H9 (cell line): Measurements from ENCODE around the gene SACM1L. TPM values are rescaled to one million over a fixed set of nuclear protein-coding genes. Genes with fewer than 3 reads are reported as not detected.

Experiments used
- DNase-seq: peaks from one replicate; pipeline ENCODE4 v3.0.0-alpha.2; 2017
- H2AFZ ChIP-seq: one replicate; pipeline ENCODE4 v1.6.1; 2013; ENCODE audit warnings: mild to moderate bottlenecking, low read length, control low read depth, moderate library complexity
- H2AK5ac ChIP-seq: 2 replicates; pipeline ENCODE4 v1.6.1; 2013; ENCODE audit warnings: low read length, control low read depth, mixed read lengths; ENCODE audit not compliant: insufficient read length
- H2BK120ac ChIP-seq: one replicate; pipeline ENCODE4 v1.6.1; 2013; ENCODE audit warnings: low read depth, mild to moderate bottlenecking, low read length, control low read depth, inconsistent platforms; ENCODE audit not compliant: poor library complexity, severe bottlenecking
- H2BK12ac ChIP-seq: 2 replicates; pipeline ENCODE4 v1.6.1; 2013; ENCODE audit warnings: low read length, control low read depth, mixed read lengths, low read depth; ENCODE audit not compliant: insufficient read length
- H2BK15ac ChIP-seq: 2 replicates; pipeline ENCODE4 v1.6.1; 2013; ENCODE audit warnings: low read depth, low read length, control low read depth
- H2BK20ac ChIP-seq: one replicate; pipeline ENCODE4 v1.6.1; 2013; ENCODE audit warnings: low read depth, mild to moderate bottlenecking, low read length, control low read depth, inconsistent platforms; ENCODE audit not compliant: poor library complexity, severe bottlenecking
- H2BK5ac ChIP-seq: 2 replicates; pipeline ENCODE4 v1.6.1; 2013; ENCODE audit warnings: low read length, control low read depth, mixed read lengths; ENCODE audit not compliant: insufficient read length
- H3K14ac ChIP-seq: 2 replicates; pipeline ENCODE4 v1.6.1; 2013; ENCODE audit warnings: low read length, control low read depth; ENCODE audit not compliant: insufficient read depth
- H3K18ac ChIP-seq: 2 replicates; pipeline ENCODE4 v1.6.1; 2013; ENCODE audit warnings: low read depth, mild to moderate bottlenecking, mixed read lengths, low read length, control low read depth; ENCODE audit not compliant: insufficient read length
- H3K23ac ChIP-seq: 2 replicates; pipeline ENCODE4 v1.6.1; 2013; ENCODE audit warnings: low read length, control low read depth, mixed read lengths, low read depth; ENCODE audit not compliant: insufficient read length
- H3K23me2 ChIP-seq: 2 replicates; pipeline ENCODE4 v1.6.1; 2013; ENCODE audit warnings: low read depth, mild to moderate bottlenecking, mixed read lengths, low read length, control low read depth; ENCODE audit not compliant: insufficient read length, poor library complexity, severe bottlenecking
- H3K27ac ChIP-seq: 2 replicates; pipeline ENCODE4 v1.5.1; 2013; ENCODE audit warnings: low read length, control low read depth, mixed read lengths, low read depth; ENCODE audit not compliant: insufficient read length
- H3K27me3 ChIP-seq: 2 replicates; pipeline ENCODE4 v1.6.1; 2013; ENCODE audit warnings: low read length, control low read depth, inconsistent platforms; ENCODE audit not compliant: insufficient read depth
- H3K4ac ChIP-seq: 2 replicates; pipeline ENCODE4 v1.6.1; 2013; ENCODE audit warnings: low read depth, mild to moderate bottlenecking, control low read depth, inconsistent platforms, low read length, moderate library complexity
- H3K4me1 ChIP-seq: 2 replicates; pipeline ENCODE4 v1.6.1; 2013; ENCODE audit warnings: low read length, control low read depth, inconsistent platforms; ENCODE audit not compliant: insufficient read depth
- H3K4me2 ChIP-seq: 2 replicates; pipeline ENCODE4 v1.6.1; 2013; ENCODE audit warnings: low read length, control low read depth, mixed read lengths; ENCODE audit not compliant: insufficient read length, insufficient read depth
- H3K56ac ChIP-seq: 2 replicates; pipeline ENCODE4 v1.6.1; 2013; ENCODE audit warnings: low read depth, mild to moderate bottlenecking, mixed read lengths, low read length, control low read depth; ENCODE audit not compliant: insufficient read length
- H3K79me1 ChIP-seq: 2 replicates; pipeline ENCODE4 v1.6.1; 2013; ENCODE audit warnings: low read depth, mild to moderate bottlenecking, moderate library complexity, low read length, control low read depth, inconsistent platforms; ENCODE audit not compliant: insufficient read depth, poor library complexity, severe bottlenecking
- H3K79me2 ChIP-seq: 2 replicates; pipeline ENCODE4 v1.6.1; 2013; ENCODE audit warnings: low read length, control low read depth, inconsistent platforms; ENCODE audit not compliant: insufficient read depth
- H3K9ac ChIP-seq: 2 replicates; pipeline ENCODE4 v1.6.1; 2013; ENCODE audit warnings: low read length, control low read depth, mixed read lengths; ENCODE audit not compliant: insufficient read length; ENCODE audit errors: extremely low read depth
- H3K9me3 ChIP-seq: one replicate; pipeline ENCODE4 v1.6.1; 2013; ENCODE audit warnings: low read depth, low read length, inconsistent platforms; ENCODE audit not compliant: control insufficient read depth
- H3T11ph ChIP-seq: one replicate; pipeline ENCODE4 v1.6.1; 2013; ENCODE audit warnings: mild to moderate bottlenecking, low read length, control low read depth, inconsistent platforms
- H4K20me1 ChIP-seq: one replicate; pipeline ENCODE4 v1.6.1; 2013; ENCODE audit not compliant: control insufficient read depth, insufficient read length, insufficient read depth
- H4K5ac ChIP-seq: 2 replicates; pipeline ENCODE4 v1.6.1; 2013; ENCODE audit warnings: low read depth, mild to moderate bottlenecking, mixed read lengths, low read length, control low read depth; ENCODE audit not compliant: insufficient read length
- H4K8ac ChIP-seq: replicated peaks from 2 replicates; pipeline ENCODE4 v1.6.1; 2013; ENCODE audit warnings: low read length, control low read depth, mixed read lengths, low read depth; ENCODE audit not compliant: insufficient read length
- H4K91ac ChIP-seq: 2 replicates; pipeline ENCODE4 v1.6.1; 2013; ENCODE audit warnings: low read depth, mild to moderate bottlenecking, moderate library complexity, mixed read lengths, low read length, control low read depth; ENCODE audit not compliant: insufficient read length
- H3K27ac Mint-ChIP-seq, 3 experiments: 2 replicates in 2 of 3; 3 replicates in 1 of 3; pipeline ENCODE4 v1.8.0; 2020 to 2021; ENCODE audit warnings: mixed read lengths in 3 of 3, mild to moderate bottlenecking in 1 of 3, moderate library complexity in 1 of 3
- H3K27me3 Mint-ChIP-seq: 2 replicates; pipeline ENCODE4 v1.8.0; 2021; ENCODE audit warnings: low read depth, mild to moderate bottlenecking, moderate library complexity, mixed read lengths
- H3K36me3 Mint-ChIP-seq, 3 experiments: 2 replicates in 2 of 3; 3 replicates in 1 of 3; pipeline ENCODE4 v1.8.0; 2020 to 2021; ENCODE audit warnings: low read depth in 3 of 3, mixed read lengths in 3 of 3; ENCODE audit not compliant: insufficient read depth in 1 of 3
- H3K4me1 Mint-ChIP-seq, 2 experiments: 2 replicates each; pipeline ENCODE4 v1.8.0; 2020; ENCODE audit warnings: mixed read lengths in 2 of 2
- H3K4me3 Mint-ChIP-seq, 2 experiments: 2 replicates in 1 of 2; 3 replicates in 1 of 2; pipeline ENCODE4 v1.8.0; 2020 to 2021; ENCODE audit warnings: mild to moderate bottlenecking in 2 of 2, mixed read lengths in 2 of 2, moderate library complexity in 1 of 2
- H3K9me3 Mint-ChIP-seq, 2 experiments: 2 replicates in 1 of 2; 3 replicates in 1 of 2; pipeline ENCODE4 v1.8.0; 2020; ENCODE audit warnings: mild to moderate bottlenecking in 2 of 2, mixed read lengths in 2 of 2, moderate library complexity in 1 of 2
- CTCF ChIP-seq: fragments of 200-600 bp; sonication (generic); conservative IDR thresholded peaks from 3 replicates; pipeline ENCODE4 v1.8.0; 2021; ENCODE audit warnings: antibody characterized with exemption, mild to moderate bottlenecking
- whole genome bisulfite sequencing: extraction: QIAGEN DNeasy Blood & Tissue Kit; methylation state at CpG from one replicate; pipeline ENCODE4 v1.1.7; 2013; ENCODE audit warnings: missing lambda C conversion rate, low lambda C conversion rate, mixed read lengths; ENCODE audit not compliant: insufficient read length; ENCODE audit errors: extremely low coverage; 5-methylcytosine and 5-hydroxymethylcytosine counted together
- total RNA-seq: library from RNA; stranded (reverse); gene quantifications from 2 replicates; pipeline ENCODE4 v1.2.1, GENCODE V29; 2021

SACM1L gene
- total RNA-seq, 1 experiment from 2014 or later = 52.8 TPM

DNA sequence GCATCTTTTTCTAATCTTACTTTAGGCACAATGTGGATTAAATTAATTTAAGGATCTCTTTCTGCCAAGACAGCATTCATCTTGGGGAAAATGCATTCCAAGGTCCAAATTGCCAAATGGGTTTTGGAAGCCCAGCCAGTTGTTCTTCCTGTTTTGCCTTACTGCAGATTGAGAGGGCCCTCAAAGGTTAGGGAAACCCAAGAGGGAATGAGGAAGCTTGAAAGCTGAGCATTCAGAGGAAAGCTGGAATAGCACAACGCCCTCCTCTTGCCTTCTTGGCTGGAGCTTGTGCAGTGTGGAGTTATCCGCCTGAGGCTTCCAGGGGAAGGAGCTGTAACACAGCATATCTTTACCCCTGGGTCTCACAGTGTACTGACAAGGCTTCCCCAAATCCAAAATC lies 18.2 kb upstream of the SACM1L start:
- H3K27ac Mint-ChIP-seq = no peak overlapping the region
- H4K20me1 ChIP-seq = no peaks in the 10 kb centered on the region

More for the DNA sequence above, 18.2 kb upstream of the SACM1L start:
- Histone ChIP-seq H2BK15ac (no peak overlapping the region), H3K14ac (no peak overlapping the region), H3T11ph (no peak overlapping the region), H3K23ac (no peak overlapping the region), H4K8ac (no peak overlapping the region), H2AFZ (no peak overlapping the region), H3K56ac (no peak overlapping the region), H2BK120ac (no peak overlapping the region), H3K79me2 (no peaks in the 10 kb centered on the region), H3K23me2 (no peaks in the 10 kb centered on the region), H4K91ac (no peak overlapping the region), H2AK5ac (no peak overlapping the region), H2BK5ac (no peak overlapping the region), H3K18ac (no peak overlapping the region), H3K9me3 (no peaks in the 10 kb centered on the region), H3K27ac (no peak overlapping the region), H4K5ac (no peak overlapping the region), H3K79me1 (no peaks in the 10 kb centered on the region), H2BK20ac (no peak overlapping the region), H3K4ac (no peak overlapping the region), H3K27me3 (no peaks in the 10 kb centered on the region), H2BK12ac (no peak overlapping the region), H3K4me2 (no peak overlapping the region), H3K4me1 (peaks cover 3% of the 10 kb centered on the region; the same call in 1 of the 2 replicates), H3K9ac (no peak overlapping the region)
- Mint-ChIP-seq H3K36me3 (peaks cover 23 to 75% (median 71%) of the 10 kb centered on the region in 3 experiments; a peak in 6 of 7 replicates), H3K27me3 (no peaks in the 10 kb centered on the region), H3K4me3 (no peak overlapping the region), H3K4me1 (peaks cover 14 to 23% of the 10 kb centered on the region in 2 experiments), H3K9me3 (no peaks in the 10 kb centered on the region)
- DNase-seq = no peak
- no peak for TF ChIP-seq CTCF
- WGBS = no CpG with 5 or more reads among the region's 2 CpGs
